ENCODE results near the gene TFG. TPM values are rescaled to one million over a fixed set of nuclear protein-coding genes. Genes with fewer than 3 reads are reported as not detected.

The TFG gene
- total and polyA plus RNA-seq, 8 donors, result 81.8 to 132 (median 115) TPM

GRCh38 chr3:100781301-100781700, 72.0 kb downstream of the TFG start:
- intact Hi-C loops (cut with DNase I), result no loop called here
- no peaks in the 10 kb centered on the region for H3K27me3 ChIP-seq
- ATAC-seq (no peak), DNase-seq (no peak)
- no peak overlapping the region for H3K4me3 ChIP-seq
- peaks cover 0 to 12% of the 10 kb centered on the region in 2 donors for H3K9me3 ChIP-seq
- H3K27ac ChIP-seq, result no peak overlapping the region
- H3K4me1 ChIP-seq, result no peaks in the 10 kb centered on the region
- H3K36me3 ChIP-seq, result no peaks in the 10 kb centered on the region
- no peak for TF ChIP-seq CTCF (IDR thresholded peaks at IDR 0.05)

- no peaks in the 10 kb centered on the region for H3K4me1 ChIP-seq
- no peak for TF ChIP-seq CTCF (IDR thresholded peaks at IDR 0.05)
- intact Hi-C loops (cut with DNase I), result no loop called here
- no peaks in the 10 kb centered on the region for H3K36me3 ChIP-seq
- peak in 2 of 4 donors; percentile 55 for DNase-seq
- ATAC-seq, result no peak
- H3K27me3 ChIP-seq, result no peaks in the 10 kb centered on the region
- H3K4me3 ChIP-seq, result no peak overlapping the region
- peaks cover 0 to 13% of the 10 kb centered on the region in 2 donors for H3K9me3 ChIP-seq
- H3K27ac ChIP-seq, result no peak overlapping the region
Measured at GRCh38 chr3:100782348-100782747, 73.1 kb downstream of the TFG start.

- DNase-seq, result peak in 2 of 4 donors; percentile 15 to 26
- Histone ChIP-seq H3K4me1 (no peaks in the 10 kb centered on the region), H3K36me3 (no peaks in the 10 kb centered on the region), H3K27me3 (no peaks in the 10 kb centered on the region), H3K27ac (no peak overlapping the region), H3K4me3 (no peak overlapping the region), H3K9me3 (peaks cover 0 to 13% of the 10 kb centered on the region in 2 donors)
- no peak for TF ChIP-seq CTCF (IDR thresholded peaks at IDR 0.05)
- intact Hi-C loops (cut with DNase I), result no loop called here
- ATAC-seq, result no peak
Measured at GRCh38 chr3:100782906-100783305, 73.6 kb downstream of the TFG start.

GRCh38 chr3:100783619-100784018, 74.3 kb downstream of the TFG start:
- H3K4me3 ChIP-seq, result no peak overlapping the region
- intact Hi-C loops (cut with DNase I), result no loop called here
- no peaks in the 10 kb centered on the region for H3K36me3 ChIP-seq
- peaks cover 0 to 13% of the 10 kb centered on the region in 2 donors for H3K9me3 ChIP-seq
- H3K27ac ChIP-seq, result no peak overlapping the region
- H3K4me1 ChIP-seq, result no peaks in the 10 kb centered on the region
- no peak for TF ChIP-seq CTCF (IDR thresholded peaks at IDR 0.05)
- H3K27me3 ChIP-seq, result no peaks in the 10 kb centered on the region
- DNase-seq (no peak), ATAC-seq (no peak)

GRCh38 chr3:100789579-100789978, 80.3 kb downstream of the TFG start:
- DNase-seq (no peak), ATAC-seq (no peak)
- H3K27ac ChIP-seq, result no peak overlapping the region
- intact Hi-C loops (cut with DNase I), result no loop called here
- peaks cover 0 to 13% of the 10 kb centered on the region in 2 donors for H3K9me3 ChIP-seq
- no peak overlapping the region for H3K4me3 ChIP-seq
- H3K27me3 ChIP-seq, result no peaks in the 10 kb centered on the region
- H3K4me1 ChIP-seq, result no peaks in the 10 kb centered on the region
- TF ChIP-seq CTCF (IDR thresholded peaks at IDR 0.05), result no peak
- no peaks in the 10 kb centered on the region for H3K36me3 ChIP-seq
